ACC112 (cell line): ENCODE data around the gene PTPN23.

Experiments used
- H2AFZ ChIP-seq: fragments of 200-600 bp; sonication (generic); one replicate; pipeline ENCODE4 v1.6.0; 2017; ENCODE audit warnings: antibody characterized with exemption, low read length; ENCODE audit not compliant: unreplicated experiment
- H3K27ac ChIP-seq: fragments of 200-600 bp; sonication (generic); 2 replicates; pipeline ENCODE4 v1.5.1; 2014; ENCODE audit warnings: low read depth, mild to moderate bottlenecking, antibody characterized with exemption, low read length, moderate library complexity
- H3K27me3 ChIP-seq: fragments of 200-600 bp; sonication (generic); 2 replicates; pipeline ENCODE4 v1.6.1; 2014; ENCODE audit warnings: mild to moderate bottlenecking, antibody characterized with exemption, low read length, moderate library complexity, mixed read lengths; ENCODE audit not compliant: insufficient read depth
- H3K36me3 ChIP-seq: fragments of 200-600 bp; sonication (generic); 2 replicates; pipeline ENCODE4 v1.6.1; 2016; ENCODE audit warnings: mild to moderate bottlenecking, antibody characterized with exemption, low read length, moderate library complexity, mixed read lengths; ENCODE audit not compliant: insufficient read depth
- H3K4me1 ChIP-seq: fragments of 200-600 bp; sonication (generic); one replicate; pipeline ENCODE4 v1.6.1; 2016; ENCODE audit warnings: low read length, mixed read lengths; ENCODE audit not compliant: insufficient read depth, unreplicated experiment, control insufficient read depth
- H3K4me3 ChIP-seq: fragments of 200-600 bp; sonication (generic); 2 replicates; pipeline ENCODE4 v1.5.1; 2014; ENCODE audit warnings: mild to moderate bottlenecking, low read depth, low read length
- H3K79me2 ChIP-seq: fragments of 200-600 bp; sonication (generic); one replicate; pipeline ENCODE4 v1.6.0; 2016; ENCODE audit warnings: low read length; ENCODE audit not compliant: control insufficient read depth, unreplicated experiment, insufficient read depth

PTPN23 gene

DNA sequence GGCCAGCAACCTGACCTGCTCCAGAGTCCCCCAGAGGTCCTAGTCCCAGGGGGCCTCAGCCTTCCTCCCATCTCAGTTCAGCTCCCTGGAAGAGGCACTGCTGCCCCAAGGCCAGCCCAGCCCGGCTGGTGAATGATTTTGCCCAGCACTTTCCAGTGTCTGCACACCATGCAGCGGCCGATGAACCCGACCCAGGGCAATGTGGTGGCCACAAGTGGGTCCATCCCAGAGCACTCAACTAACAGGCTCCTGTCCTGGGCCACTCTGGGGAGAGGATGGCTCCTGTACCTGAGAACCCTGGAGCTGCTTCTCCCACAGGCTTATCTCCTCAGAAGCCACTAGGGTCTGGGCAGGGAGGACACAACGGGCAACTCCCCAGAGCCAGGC lies 39.2 kb downstream of the PTPN23 start:
- H3K27me3 ChIP-seq: no peaks in the 10 kb centered on the region
- H3K4me1 ChIP-seq: peaks cover 8% of the 10 kb centered on the region
- H3K79me2 ChIP-seq: no peaks in the 10 kb centered on the region
- peaks cover 11% of the 10 kb centered on the region; the same call in 1 of the 2 replicates for H3K36me3 ChIP-seq
- H2AFZ ChIP-seq: no peak overlapping the region
- H3K4me3 ChIP-seq: no peak overlapping the region
- no peak overlapping the region for H3K27ac ChIP-seq

GRCh38 chr3:47420511-47421484 lies 40.0 kb downstream of the PTPN23 start:
- no peaks in the 10 kb centered on the region for H3K27me3 ChIP-seq
- H3K27ac ChIP-seq: peak overlapping the region; percentile 5; the same call in 1 of the 2 replicates
- H3K4me3 ChIP-seq: no peak overlapping the region
- H2AFZ ChIP-seq: peak overlapping the region; percentile 20
- no peaks in the 10 kb centered on the region for H3K79me2 ChIP-seq
- peaks cover 8% of the 10 kb centered on the region; the same call in 1 of the 2 replicates for H3K36me3 ChIP-seq
- H3K4me1 ChIP-seq: peaks cover 8% of the 10 kb centered on the region

DNA sequence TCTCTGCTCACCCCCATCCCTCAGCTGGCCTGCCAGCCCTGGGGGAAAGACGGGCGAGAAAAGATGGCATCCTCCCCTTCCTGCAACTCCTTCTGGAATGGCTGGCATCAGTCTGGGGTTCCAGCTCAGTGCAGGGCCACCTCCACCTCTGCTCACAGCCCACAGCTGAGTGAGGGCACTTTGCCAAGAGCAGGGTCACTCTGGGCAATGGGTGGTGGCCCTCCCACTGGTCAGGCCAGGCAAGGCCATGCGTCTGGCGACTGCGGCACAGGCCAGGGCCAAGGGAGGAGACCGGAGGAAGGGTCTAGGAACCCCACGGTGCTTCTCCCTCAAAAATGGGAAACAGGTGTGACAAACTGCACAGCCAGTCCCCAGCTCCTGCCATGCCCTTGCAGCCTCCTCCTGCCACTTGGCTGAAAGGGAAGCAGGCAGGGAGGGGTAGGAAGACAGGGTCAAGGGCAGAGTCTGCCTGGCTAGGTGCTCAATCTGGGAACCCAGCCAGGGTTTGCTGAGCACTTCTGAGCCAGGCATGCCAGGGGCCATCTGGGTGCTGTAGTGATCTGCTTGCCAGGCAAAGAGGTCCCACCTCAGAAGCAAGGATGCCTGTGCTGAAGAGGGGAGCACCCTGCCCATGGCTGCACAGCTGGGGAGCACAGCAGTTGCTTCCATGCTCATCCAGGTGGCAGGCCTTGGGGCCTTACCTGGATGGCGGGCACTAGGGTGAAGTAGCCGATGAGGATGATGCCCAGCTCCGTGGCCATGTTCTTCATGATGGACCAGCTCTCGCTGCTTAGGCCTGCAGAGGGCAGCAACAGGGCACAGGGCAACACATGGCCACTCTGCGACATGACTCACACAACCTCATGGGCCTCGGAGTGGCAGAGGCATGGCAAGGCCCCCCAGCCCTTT lies 41.2 kb downstream of the PTPN23 start:
- Histone ChIP-seq H2AFZ (no peak overlapping the region), H3K4me3 (no peak overlapping the region), H3K27ac (no peak overlapping the region), H3K79me2 (no peaks in the 10 kb centered on the region), H3K4me1 (peaks cover 8% of the 10 kb centered on the region), H3K27me3 (no peaks in the 10 kb centered on the region), H3K36me3 (peaks cover 8% of the 10 kb centered on the region; the same call in 1 of the 2 replicates)

GRCh38 chr3:47422743-47423142 lies 41.9 kb downstream of the PTPN23 start:
- Histone ChIP-seq H3K27me3 (no peaks in the 10 kb centered on the region), H2AFZ (no peak overlapping the region), H3K79me2 (no peaks in the 10 kb centered on the region), H3K27ac (no peak overlapping the region), H3K4me3 (no peak overlapping the region), H3K36me3 (peaks cover 8% of the 10 kb centered on the region; the same call in 1 of the 2 replicates), H3K4me1 (peaks cover 8% of the 10 kb centered on the region)

GRCh38 chr3:47423548-47424145 lies 42.8 kb downstream of the PTPN23 start:
- Histone ChIP-seq H2AFZ (no peak overlapping the region), H3K27me3 (no peaks in the 10 kb centered on the region), H3K79me2 (no peaks in the 10 kb centered on the region), H3K36me3 (peaks cover 8% of the 10 kb centered on the region; the same call in 1 of the 2 replicates), H3K4me3 (no peak overlapping the region), H3K4me1 (peaks cover 8% of the 10 kb centered on the region), H3K27ac (no peak overlapping the region)

- no peak overlapping the region for H3K4me3 ChIP-seq
- H2AFZ ChIP-seq: no peak overlapping the region
- H3K27me3 ChIP-seq: no peaks in the 10 kb centered on the region
- H3K79me2 ChIP-seq: no peaks in the 10 kb centered on the region
- no peaks in the 10 kb centered on the region for H3K36me3 ChIP-seq
- H3K4me1 ChIP-seq: peaks cover 8% of the 10 kb centered on the region
- H3K27ac ChIP-seq: no peak overlapping the region
Measured at GRCh38 chr3:47424434-47425382, 43.9 kb downstream of the PTPN23 start.

- no peaks in the 10 kb centered on the region for H3K27me3 ChIP-seq
- H3K36me3 ChIP-seq: no peaks in the 10 kb centered on the region
- H3K27ac ChIP-seq: no peak overlapping the region
- H3K4me3 ChIP-seq: no peak overlapping the region
- peaks cover 8% of the 10 kb centered on the region for H3K4me1 ChIP-seq
- H3K79me2 ChIP-seq: no peaks in the 10 kb centered on the region
- H2AFZ ChIP-seq: no peak overlapping the region
Measured at GRCh38 chr3:47425383-47425778, 44.6 kb downstream of the PTPN23 start.

DNA sequence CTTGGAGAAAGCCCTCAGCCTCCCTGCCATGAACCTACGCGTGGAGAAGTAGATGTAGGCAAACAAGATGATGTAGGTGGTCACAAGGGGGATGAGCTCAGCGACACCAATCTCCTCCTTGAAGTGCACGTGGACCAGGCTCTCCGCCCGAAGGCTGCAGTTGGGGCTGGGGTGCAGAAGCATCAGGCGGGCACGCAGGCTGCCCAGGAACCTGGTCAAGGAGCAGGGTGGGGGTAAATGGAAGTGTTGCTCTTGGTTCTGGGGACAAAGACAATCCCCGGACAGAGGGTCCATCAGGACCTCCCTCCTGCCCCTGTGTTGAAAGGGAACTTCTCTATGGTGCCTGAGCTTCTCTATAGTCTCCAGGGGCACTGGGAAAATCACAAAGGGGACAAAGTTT lies 45.1 kb downstream of the PTPN23 start:
- no peaks in the 10 kb centered on the region for H3K36me3 ChIP-seq
- no peak overlapping the region for H2AFZ ChIP-seq
- H3K4me1 ChIP-seq: peaks cover 8% of the 10 kb centered on the region
- H3K27me3 ChIP-seq: no peaks in the 10 kb centered on the region
- no peaks in the 10 kb centered on the region for H3K79me2 ChIP-seq
- no peak overlapping the region for H3K27ac ChIP-seq
- no peak overlapping the region for H3K4me3 ChIP-seq

GRCh38 chr3:47427866-47428265 lies 47.0 kb downstream of the PTPN23 start:
- no peaks in the 10 kb centered on the region for H3K27me3 ChIP-seq
- no peaks in the 10 kb centered on the region for H3K79me2 ChIP-seq
- H3K27ac ChIP-seq: no peak overlapping the region
- H3K36me3 ChIP-seq: peaks cover 7% of the 10 kb centered on the region; the same call in 1 of the 2 replicates
- no peak overlapping the region for H3K4me3 ChIP-seq
- no peak overlapping the region for H2AFZ ChIP-seq
- H3K4me1 ChIP-seq: no peaks in the 10 kb centered on the region
